ENCODE measurements around the gene B2M.
A peak's percentile ranks its signal among the peaks of the same experiment; 100 is the strongest.

- TF ChIP-seq EZH2 (conservative IDR thresholded peaks at IDR 0.05; ENCODE audit: low read depth, low read length), result no peak
- TF ChIP-seq ZBTB1 (CRISPR knock-in tag; IDR thresholded peaks at IDR 0.05; ENCODE audit: borderline replicate concordance), result no peak
- 0 out of 2 replicates have a peak, but pooled peaks have one; percentile 8 for TF ChIP-seq CTCF (CRISPR knock-in tag; IDR thresholded peaks at IDR 0.05)
- no peak for TF ChIP-seq FOXA1 (IDR thresholded peaks at IDR 0.05)
- 0 out of 2 replicates have a peak, but pooled peaks have one; percentile 3 for TF ChIP-seq FOXA1 (CRISPR knock-in tag; IDR thresholded peaks at IDR 0.05)
- TF ChIP-seq SRF (IDR thresholded peaks at IDR 0.05; ENCODE audit: low read depth, low read length), result no peak
- TF ChIP-seq POLR2AphosphoS5 (IDR thresholded peaks at IDR 0.05; ENCODE audit: low read depth, low read length), result peak; percentile 57; the same call in 1 of the 2 replicates
- TF ChIP-seq ZNF773 (CRISPR knock-in tag; IDR thresholded peaks at IDR 0.05; ENCODE audit: borderline replicate concordance), result no peak
- peak; percentile 54 to 72 for TF ChIP-seq MAFK (conservative IDR thresholded peaks at IDR 0.05 in 1 of 2, IDR thresholded peaks at IDR 0.05 in 1 of 2; ENCODE audit: low read length in 2 of 2)
- no peak for TF ChIP-seq SMARCC2 (IDR thresholded peaks at IDR 0.05)
Measured at GRCh38 chr15:44728576-44729407, 17.5 kb downstream of the B2M start.
